DND-41 (cell line): ENCODE results near the gene ITPR1.

Experiments
- ATAC-seq: fragments of 200-7000 bp; cut with Tn5 transposase; 3 replicates; pipeline ENCODE4 v1.9.1; 2021; ENCODE audit warnings: low read depth; ENCODE audit not compliant: insufficient read depth
- DNase-seq: peaks from one replicate; pipeline ENCODE4 v3.0.0-alpha.2; 2020
- H2AFZ ChIP-seq: 2 replicates; pipeline ENCODE4 v1.6.0; 2012; ENCODE audit warnings: low read depth, low read length
- H3K27ac ChIP-seq: 2 replicates; pipeline ENCODE4 v1.5.1; 2012; ENCODE audit warnings: low read length, inconsistent platforms
- H3K27me3 ChIP-seq: fragments of 200-600 bp; sonication (generic); 2 replicates; pipeline ENCODE4 v1.6.0; 2012; ENCODE audit warnings: low read length, mild to moderate bottlenecking, inconsistent platforms; ENCODE audit not compliant: insufficient read depth, poor library complexity
- H3K36me3 ChIP-seq: 2 replicates; pipeline ENCODE4 v1.5.1; 2012; ENCODE audit warnings: low read length, inconsistent platforms; ENCODE audit not compliant: insufficient read depth
- H3K4me1 ChIP-seq: 2 replicates; pipeline ENCODE4 v1.5.1; 2012; ENCODE audit warnings: mild to moderate bottlenecking, low read length; ENCODE audit not compliant: insufficient read depth
- H3K4me2 ChIP-seq: 2 replicates; pipeline ENCODE4 v1.6.0; 2012; ENCODE audit warnings: mild to moderate bottlenecking, moderate library complexity, low read length, inconsistent platforms; ENCODE audit not compliant: insufficient read depth
- H3K4me3 ChIP-seq, 2 experiments: fragments of 200-600 bp in 1 of 2; shearing (Covaris generic) in 1 of 2; 2 replicates each; pipeline ENCODE4 v1.5.1; 2012 to 2016; ENCODE audit warnings: inconsistent platforms in 2 of 2, low read length in 2 of 2, mild to moderate bottlenecking in 2 of 2, low read depth in 1 of 2, moderate library complexity in 1 of 2
- H3K79me2 ChIP-seq: 2 replicates; pipeline ENCODE4 v1.6.0; 2012; ENCODE audit warnings: low read length, inconsistent platforms; ENCODE audit not compliant: insufficient read depth
- H3K9ac ChIP-seq: 2 replicates; pipeline ENCODE4 v1.6.0; 2012; ENCODE audit warnings: low read depth, mild to moderate bottlenecking, inconsistent platforms, low read length, moderate library complexity
- H3K9me3 ChIP-seq: 2 replicates; pipeline ENCODE4 v1.5.1; 2012; ENCODE audit warnings: low read length, moderate library complexity, mild to moderate bottlenecking, inconsistent platforms; ENCODE audit not compliant: insufficient read depth, severe bottlenecking
- H4K20me1 ChIP-seq: 2 replicates; pipeline ENCODE4 v1.6.0; 2012; ENCODE audit warnings: low read length; ENCODE audit not compliant: insufficient read depth
- EZH2 ChIP-seq: IDR thresholded peaks from 3 replicates; pipeline ENCODE4 v1.6.1; 2012; ENCODE audit warnings: borderline replicate concordance, low read depth, mild to moderate bottlenecking, moderate library complexity, low read length, inconsistent platforms; ENCODE audit not compliant: severe bottlenecking
- TF ChIP-seq, protein P1 (sequence below): IDR thresholded peaks from 2 replicates; pipeline ENCODE4 v1.5.1; 2012; ENCODE audit warnings: borderline replicate concordance, low read length, moderate library complexity, mild to moderate bottlenecking; ENCODE audit not compliant: poor library complexity, severe bottlenecking; ENCODE audit errors: extremely low read depth

ITPR1 gene

DNA sequence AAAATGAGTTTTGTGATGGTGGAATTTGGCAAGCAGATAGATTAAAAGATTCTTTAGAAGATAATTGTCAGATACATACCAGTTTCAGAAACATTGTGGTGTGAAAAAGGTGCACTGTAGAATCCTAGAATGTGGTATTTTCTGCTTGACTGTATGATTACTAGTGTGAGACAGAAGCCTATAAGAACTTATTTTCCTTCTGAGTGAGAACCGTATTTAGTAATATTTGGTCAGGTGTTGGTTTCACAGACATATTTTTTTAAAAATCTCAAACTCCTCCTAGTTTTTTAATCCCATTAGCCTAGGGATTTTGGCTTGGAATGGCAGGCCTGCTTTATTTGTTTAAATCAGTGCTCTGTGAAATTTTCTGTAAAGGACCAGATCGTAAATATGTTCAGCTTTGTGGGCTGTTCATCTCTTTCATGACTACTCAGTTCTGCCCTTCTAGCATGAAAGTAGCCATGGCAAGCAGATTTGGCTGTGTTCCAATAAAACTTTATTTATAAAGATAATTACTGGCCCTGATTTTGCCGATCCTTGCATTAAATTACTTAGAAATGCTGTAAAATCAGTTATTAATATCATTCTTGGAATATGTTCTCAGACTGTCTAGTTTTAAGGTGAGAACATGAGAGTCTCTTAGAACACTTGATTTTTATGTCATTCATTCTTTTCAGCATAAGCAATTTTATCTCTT lies 205.1 kb downstream of the ITPR1 start:
- no peak for ATAC-seq
- Histone ChIP-seq H2AFZ (no peak overlapping the region), H3K9ac (no peak overlapping the region), H3K4me3 (no peak overlapping the region), H3K79me2 (no peaks in the 10 kb centered on the region), H3K27me3 (no peaks in the 10 kb centered on the region), H3K4me1 (peaks cover 6% of the 10 kb centered on the region), H3K9me3 (no peaks in the 10 kb centered on the region), H4K20me1 (no peaks in the 10 kb centered on the region), H3K27ac (no peak overlapping the region), H3K4me2 (no peak overlapping the region), H3K36me3 (peaks cover 15% of the 10 kb centered on the region; the same call in 1 of the 2 replicates)
- no peak for DNase-seq
- TF ChIP-seq EZH2, result no peak
- TF ChIP-seq, protein P1, sequence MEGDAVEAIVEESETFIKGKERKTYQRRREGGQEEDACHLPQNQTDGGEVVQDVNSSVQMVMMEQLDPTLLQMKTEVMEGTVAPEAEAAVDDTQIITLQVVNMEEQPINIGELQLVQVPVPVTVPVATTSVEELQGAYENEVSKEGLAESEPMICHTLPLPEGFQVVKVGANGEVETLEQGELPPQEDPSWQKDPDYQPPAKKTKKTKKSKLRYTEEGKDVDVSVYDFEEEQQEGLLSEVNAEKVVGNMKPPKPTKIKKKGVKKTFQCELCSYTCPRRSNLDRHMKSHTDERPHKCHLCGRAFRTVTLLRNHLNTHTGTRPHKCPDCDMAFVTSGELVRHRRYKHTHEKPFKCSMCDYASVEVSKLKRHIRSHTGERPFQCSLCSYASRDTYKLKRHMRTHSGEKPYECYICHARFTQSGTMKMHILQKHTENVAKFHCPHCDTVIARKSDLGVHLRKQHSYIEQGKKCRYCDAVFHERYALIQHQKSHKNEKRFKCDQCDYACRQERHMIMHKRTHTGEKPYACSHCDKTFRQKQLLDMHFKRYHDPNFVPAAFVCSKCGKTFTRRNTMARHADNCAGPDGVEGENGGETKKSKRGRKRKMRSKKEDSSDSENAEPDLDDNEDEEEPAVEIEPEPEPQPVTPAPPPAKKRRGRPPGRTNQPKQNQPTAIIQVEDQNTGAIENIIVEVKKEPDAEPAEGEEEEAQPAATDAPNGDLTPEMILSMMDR, result no peak

DNA sequence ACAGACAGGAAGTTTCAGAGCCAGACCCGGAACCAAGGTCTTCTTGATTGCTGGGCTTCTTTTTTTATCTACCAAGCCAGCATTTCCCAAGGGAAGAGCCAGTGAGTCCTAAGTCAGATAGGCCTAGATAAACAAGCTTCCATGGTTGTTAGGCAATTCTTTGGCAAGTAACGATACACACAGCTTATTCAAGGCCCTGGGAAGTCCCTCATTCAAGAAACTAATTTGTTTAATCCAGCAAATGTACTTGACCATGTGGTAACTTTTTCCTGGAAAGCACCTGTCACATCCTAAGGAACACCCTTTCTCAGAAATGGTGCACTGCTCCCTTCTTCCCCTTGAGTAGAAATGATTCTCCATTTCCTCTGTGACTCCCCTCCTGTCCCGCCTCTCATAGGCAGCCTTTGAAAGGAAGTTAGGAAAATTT lies 209.9 kb downstream of the ITPR1 start:
- DNase-seq (no peak), ATAC-seq (no peak)
- no peak overlapping the region for H3K9ac ChIP-seq
- TF ChIP-seq, protein P1, result no peak
- no peak for TF ChIP-seq EZH2
- no peak overlapping the region for H3K4me3 ChIP-seq
- H2AFZ ChIP-seq, result no peak overlapping the region
- H3K79me2 ChIP-seq, result no peaks in the 10 kb centered on the region
- no peak overlapping the region for H3K27ac ChIP-seq
- no peaks in the 10 kb centered on the region for H3K4me1 ChIP-seq
- H3K9me3 ChIP-seq, result no peaks in the 10 kb centered on the region
- H3K27me3 ChIP-seq, result no peaks in the 10 kb centered on the region
- H3K4me2 ChIP-seq, result no peak overlapping the region
- peaks cover 15% of the 10 kb centered on the region; the same call in 1 of the 2 replicates for H3K36me3 ChIP-seq
- H4K20me1 ChIP-seq, result no peaks in the 10 kb centered on the region

DNA sequence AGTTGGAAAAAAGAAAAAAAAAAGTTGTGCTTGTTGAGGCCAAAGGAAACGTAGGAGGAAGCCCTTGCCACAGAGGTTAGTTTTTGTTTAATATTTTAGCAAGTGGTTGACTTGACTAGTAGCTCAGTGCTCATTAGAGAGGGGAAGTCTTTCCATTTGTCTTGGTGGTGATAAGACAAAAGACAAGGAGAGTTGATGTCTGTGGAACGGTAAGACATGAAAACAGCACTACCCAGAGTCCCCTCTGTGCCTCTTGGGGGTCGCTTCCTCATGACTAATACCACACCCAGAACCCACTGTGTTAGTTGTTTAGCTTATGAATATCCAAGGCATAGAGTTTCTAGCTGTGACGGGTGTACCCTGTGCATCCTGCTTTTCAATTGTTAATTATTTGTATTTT lies 211.4 kb downstream of the ITPR1 start:
- DNase-seq, result no peak
- no peak for ATAC-seq

More for the DNA sequence above, 211.4 kb downstream of the ITPR1 start:
- Histone ChIP-seq H3K4me1 (no peaks in the 10 kb centered on the region), H3K4me3 (no peak overlapping the region), H3K27me3 (no peaks in the 10 kb centered on the region), H3K9me3 (no peaks in the 10 kb centered on the region), H3K79me2 (no peaks in the 10 kb centered on the region), H2AFZ (no peak overlapping the region), H3K4me2 (no peak overlapping the region), H3K27ac (no peak overlapping the region), H4K20me1 (no peaks in the 10 kb centered on the region), H3K36me3 (peaks cover 15% of the 10 kb centered on the region; the same call in 1 of the 2 replicates), H3K9ac (no peak overlapping the region)
- TF ChIP-seq EZH2, result no peak
- TF ChIP-seq, protein P1, result no peak
